ENCODE results near the gene TCTN1.
A peak's percentile ranks its signal among the peaks of the same experiment; 100 is the strongest.

The TCTN1 gene

DNA sequence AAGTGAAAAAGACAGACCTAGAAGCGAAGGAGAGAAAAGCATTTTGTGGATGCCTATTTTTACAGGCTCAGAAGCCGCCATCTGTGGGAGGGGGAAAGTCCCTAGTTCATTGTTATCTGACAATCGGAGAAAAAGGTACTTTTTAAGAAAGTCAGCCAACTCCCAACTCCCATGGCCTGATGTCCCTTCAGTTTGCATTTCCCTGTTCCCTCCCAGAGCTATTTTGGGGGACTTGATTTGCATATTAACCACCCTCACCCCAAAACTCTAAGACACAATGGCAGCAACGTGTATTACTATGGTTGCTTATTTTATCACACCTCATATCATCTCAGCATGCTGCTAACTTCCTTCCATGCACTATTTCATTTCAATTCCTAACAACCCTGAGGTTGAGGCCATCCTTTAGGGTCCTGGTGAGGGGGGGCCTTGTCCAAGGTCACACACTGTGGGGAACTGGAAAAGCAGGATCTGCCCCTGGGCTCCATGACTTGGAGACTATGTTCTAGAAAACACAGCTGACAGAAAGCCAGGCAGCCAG is 56.3 kb downstream of the TCTN1 start:
- Histone ChIP-seq H3K27ac (ENCODE audit: low read length) (no peak overlapping the region), H3K9me3 (ENCODE audit: insufficient read depth, low read depth, low read length) (no peaks in the 10 kb centered on the region), H3K36me3 (ENCODE audit: insufficient read depth, low read depth, low read length) (no peaks in the 10 kb centered on the region), H3K27me3 (ENCODE audit: insufficient read depth, low read length) (no peaks in the 10 kb centered on the region), H3K4me3 (ENCODE audit: low read length) (no peak overlapping the region), H3K4me1 (ENCODE audit: insufficient read depth, low read length) (no peaks in the 10 kb centered on the region; the same call in 1 of the 2 replicates), H3K9ac (ENCODE audit: low read depth, low read length) (no peak overlapping the region)

- Histone ChIP-seq H3K4me3 (ENCODE audit: low read length) (no peak overlapping the region), H3K9ac (ENCODE audit: low read depth, low read length) (no peak overlapping the region), H3K36me3 (ENCODE audit: insufficient read depth, low read depth, low read length) (no peaks in the 10 kb centered on the region), H3K27me3 (ENCODE audit: insufficient read depth, low read length) (no peaks in the 10 kb centered on the region), H3K9me3 (ENCODE audit: insufficient read depth, low read depth, low read length) (no peaks in the 10 kb centered on the region), H3K27ac (ENCODE audit: low read length) (no peak overlapping the region), H3K4me1 (ENCODE audit: insufficient read depth, low read length) (no peaks in the 10 kb centered on the region)
Measured at GRCh38 chr12:110676171-110676570, 62.2 kb downstream of the TCTN1 start.

DNA sequence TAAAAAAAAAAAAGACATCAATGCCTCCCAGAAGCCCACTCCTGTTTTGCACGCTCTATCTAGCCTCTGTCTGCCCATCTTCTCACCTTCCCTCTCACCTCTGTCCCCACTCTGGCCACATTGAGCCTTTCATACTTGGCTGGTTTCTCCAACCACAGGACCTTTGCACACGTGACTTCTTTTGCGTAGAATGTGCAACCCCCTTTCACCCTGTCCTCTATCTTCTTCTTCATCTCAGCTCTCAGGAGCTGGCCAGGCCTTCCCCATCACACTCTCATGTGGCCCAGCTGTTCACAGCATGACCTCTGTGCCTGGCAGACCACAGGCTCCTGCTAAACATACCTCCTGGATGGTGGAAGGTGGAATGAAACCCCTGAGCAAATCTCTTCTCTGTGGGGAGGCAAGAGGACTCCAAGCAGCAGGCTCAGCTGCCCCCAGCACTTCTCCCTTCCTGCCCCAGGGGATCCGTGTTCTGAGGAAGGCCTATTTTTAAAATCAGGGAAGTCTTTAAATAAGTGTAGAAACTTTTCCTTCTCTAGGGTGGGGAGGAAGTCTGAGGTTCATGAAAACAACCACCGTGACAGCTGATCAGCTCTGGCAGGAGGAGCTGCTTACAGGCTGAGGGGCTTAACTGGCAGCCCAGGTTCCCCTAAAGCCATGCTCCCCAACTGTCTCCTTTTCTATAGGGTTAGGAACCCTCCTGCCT is 63.4 kb downstream of the TCTN1 start:
- H3K9me3 ChIP-seq (ENCODE audit: insufficient read depth, low read depth, low read length) = no peaks in the 10 kb centered on the region
- H3K4me3 ChIP-seq (ENCODE audit: low read length) = no peak overlapping the region
- no peak overlapping the region for H3K9ac ChIP-seq (ENCODE audit: low read depth, low read length)
- H3K36me3 ChIP-seq (ENCODE audit: insufficient read depth, low read depth, low read length) = no peaks in the 10 kb centered on the region
- H3K27ac ChIP-seq (ENCODE audit: low read length) = no peak overlapping the region
- no peaks in the 10 kb centered on the region for H3K27me3 ChIP-seq (ENCODE audit: insufficient read depth, low read length)
- H3K4me1 ChIP-seq (ENCODE audit: insufficient read depth, low read length) = no peaks in the 10 kb centered on the region

DNA sequence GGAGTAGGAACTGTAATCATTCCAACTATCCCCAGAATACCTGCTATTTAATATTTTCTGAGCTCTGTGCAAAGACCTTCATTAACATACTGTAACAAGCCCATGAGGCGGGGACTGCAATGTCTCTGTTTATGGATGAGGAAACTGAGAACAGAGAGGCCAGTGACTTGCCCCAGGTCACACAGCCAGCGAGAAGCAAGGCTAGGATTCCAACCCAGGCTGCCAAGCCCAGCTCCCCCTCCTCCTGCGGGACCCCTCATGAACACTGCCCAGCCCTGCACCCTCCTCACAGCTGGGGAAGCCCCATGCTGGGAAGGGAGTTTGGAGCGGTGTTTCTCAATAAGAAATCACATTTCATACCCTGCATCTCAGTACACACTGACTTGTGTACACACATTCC is 64.1 kb downstream of the TCTN1 start:
- H3K27me3 ChIP-seq (ENCODE audit: insufficient read depth, low read length) = no peaks in the 10 kb centered on the region
- no peaks in the 10 kb centered on the region for H3K9me3 ChIP-seq (ENCODE audit: insufficient read depth, low read depth, low read length)
- no peak overlapping the region for H3K4me3 ChIP-seq (ENCODE audit: low read length)
- no peak overlapping the region for H3K27ac ChIP-seq (ENCODE audit: low read length)
- H3K4me1 ChIP-seq (ENCODE audit: insufficient read depth, low read length) = no peaks in the 10 kb centered on the region
- no peaks in the 10 kb centered on the region for H3K36me3 ChIP-seq (ENCODE audit: insufficient read depth, low read depth, low read length)
- no peak overlapping the region for H3K9ac ChIP-seq (ENCODE audit: low read depth, low read length)

- Histone ChIP-seq H3K27me3 (ENCODE audit: insufficient read depth, low read length) (no peaks in the 10 kb centered on the region), H3K9ac (ENCODE audit: low read depth, low read length) (no peak overlapping the region), H3K4me1 (ENCODE audit: insufficient read depth, low read length) (no peaks in the 10 kb centered on the region), H3K4me3 (ENCODE audit: low read length) (no peak overlapping the region), H3K36me3 (ENCODE audit: insufficient read depth, low read depth, low read length) (no peaks in the 10 kb centered on the region), H3K9me3 (ENCODE audit: insufficient read depth, low read depth, low read length) (no peaks in the 10 kb centered on the region), H3K27ac (ENCODE audit: low read length) (no peak overlapping the region)
Measured at GRCh38 chr12:110679201-110679600, 65.3 kb downstream of the TCTN1 start.

- Histone ChIP-seq H3K9ac (ENCODE audit: low read depth, low read length) (no peak overlapping the region), H3K4me3 (ENCODE audit: low read length) (no peak overlapping the region), H3K27me3 (ENCODE audit: insufficient read depth, low read length) (no peaks in the 10 kb centered on the region), H3K36me3 (ENCODE audit: insufficient read depth, low read depth, low read length) (no peaks in the 10 kb centered on the region), H3K9me3 (ENCODE audit: insufficient read depth, low read depth, low read length) (no peaks in the 10 kb centered on the region), H3K4me1 (ENCODE audit: insufficient read depth, low read length) (no peaks in the 10 kb centered on the region), H3K27ac (ENCODE audit: low read length) (no peak overlapping the region)
Measured at GRCh38 chr12:110680032-110680431, 66.1 kb downstream of the TCTN1 start.

- H3K27me3 ChIP-seq (ENCODE audit: insufficient read depth, low read length) = peaks cover 25% of the 10 kb centered on the region
- no peak overlapping the region for H3K27ac ChIP-seq (ENCODE audit: low read length)
- H3K9me3 ChIP-seq (ENCODE audit: insufficient read depth, low read depth, low read length) = no peaks in the 10 kb centered on the region
- no peak overlapping the region for H3K4me3 ChIP-seq (ENCODE audit: low read length)
- H3K9ac ChIP-seq (ENCODE audit: low read depth, low read length) = no peak overlapping the region
- no peaks in the 10 kb centered on the region for H3K36me3 ChIP-seq (ENCODE audit: insufficient read depth, low read depth, low read length)
- no peaks in the 10 kb centered on the region for H3K4me1 ChIP-seq (ENCODE audit: insufficient read depth, low read length)
Measured at GRCh38 chr12:110683888-110684287, 70.0 kb downstream of the TCTN1 start.

GRCh38 chr12:110684312-110684836 is 70.4 kb downstream of the TCTN1 start:
- Histone ChIP-seq H3K9me3 (ENCODE audit: insufficient read depth, low read depth, low read length) (no peaks in the 10 kb centered on the region), H3K27me3 (ENCODE audit: insufficient read depth, low read length) (peaks cover 25% of the 10 kb centered on the region), H3K27ac (ENCODE audit: low read length) (no peak overlapping the region), H3K4me3 (ENCODE audit: low read length) (no peak overlapping the region), H3K9ac (ENCODE audit: low read depth, low read length) (no peak overlapping the region), H3K4me1 (ENCODE audit: insufficient read depth, low read length) (no peaks in the 10 kb centered on the region; the same call in 1 of the 2 replicates), H3K36me3 (ENCODE audit: insufficient read depth, low read depth, low read length) (no peaks in the 10 kb centered on the region)

DNA sequence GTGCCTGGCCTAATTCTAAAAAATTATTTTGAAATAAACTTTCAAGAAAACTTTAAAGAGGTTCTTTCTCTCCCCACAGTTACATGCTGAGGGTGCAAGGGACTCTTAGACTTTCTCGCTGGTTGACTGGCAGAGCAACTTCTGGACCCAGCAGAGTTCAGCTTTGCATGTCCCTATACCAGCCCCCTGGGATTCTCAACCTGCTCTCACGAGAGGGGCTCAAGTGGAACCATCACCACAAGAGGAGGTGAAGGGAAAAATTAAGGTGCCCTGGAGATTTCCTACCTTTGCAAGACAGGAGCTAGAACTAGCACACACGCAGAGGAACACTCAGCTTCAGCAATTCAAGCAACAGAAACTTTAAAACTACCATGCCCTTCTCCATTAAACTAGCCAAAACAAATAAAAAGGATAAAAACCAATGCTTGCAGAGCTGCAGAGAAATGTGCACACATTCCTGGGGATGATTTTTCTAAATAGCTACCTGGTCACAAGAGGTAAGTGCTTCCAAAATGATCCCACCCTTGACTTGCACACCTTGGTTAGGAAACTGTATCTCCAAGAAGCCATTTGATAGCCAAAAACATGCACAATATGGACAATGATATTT is 72.5 kb downstream of the TCTN1 start:
- no peak overlapping the region for H3K27ac ChIP-seq (ENCODE audit: low read length)

GRCh38 chr12:110687396-110688169 is 73.7 kb downstream of the TCTN1 start:
- no peak overlapping the region for H3K9ac ChIP-seq (ENCODE audit: low read depth, low read length)

More for the DNA sequence above, 72.5 kb downstream of the TCTN1 start:
- Histone ChIP-seq H3K4me3 (ENCODE audit: low read length) (no peak overlapping the region), H3K9ac (ENCODE audit: low read depth, low read length) (no peak overlapping the region; the same call in 1 of the 2 replicates), H3K27me3 (ENCODE audit: insufficient read depth, low read length) (peaks cover 25% of the 10 kb centered on the region), H3K36me3 (ENCODE audit: insufficient read depth, low read depth, low read length) (no peaks in the 10 kb centered on the region), H3K4me1 (ENCODE audit: insufficient read depth, low read length) (peaks cover 4% of the 10 kb centered on the region; the same call in 1 of the 2 replicates), H3K9me3 (ENCODE audit: insufficient read depth, low read depth, low read length) (no peaks in the 10 kb centered on the region)

DNA sequence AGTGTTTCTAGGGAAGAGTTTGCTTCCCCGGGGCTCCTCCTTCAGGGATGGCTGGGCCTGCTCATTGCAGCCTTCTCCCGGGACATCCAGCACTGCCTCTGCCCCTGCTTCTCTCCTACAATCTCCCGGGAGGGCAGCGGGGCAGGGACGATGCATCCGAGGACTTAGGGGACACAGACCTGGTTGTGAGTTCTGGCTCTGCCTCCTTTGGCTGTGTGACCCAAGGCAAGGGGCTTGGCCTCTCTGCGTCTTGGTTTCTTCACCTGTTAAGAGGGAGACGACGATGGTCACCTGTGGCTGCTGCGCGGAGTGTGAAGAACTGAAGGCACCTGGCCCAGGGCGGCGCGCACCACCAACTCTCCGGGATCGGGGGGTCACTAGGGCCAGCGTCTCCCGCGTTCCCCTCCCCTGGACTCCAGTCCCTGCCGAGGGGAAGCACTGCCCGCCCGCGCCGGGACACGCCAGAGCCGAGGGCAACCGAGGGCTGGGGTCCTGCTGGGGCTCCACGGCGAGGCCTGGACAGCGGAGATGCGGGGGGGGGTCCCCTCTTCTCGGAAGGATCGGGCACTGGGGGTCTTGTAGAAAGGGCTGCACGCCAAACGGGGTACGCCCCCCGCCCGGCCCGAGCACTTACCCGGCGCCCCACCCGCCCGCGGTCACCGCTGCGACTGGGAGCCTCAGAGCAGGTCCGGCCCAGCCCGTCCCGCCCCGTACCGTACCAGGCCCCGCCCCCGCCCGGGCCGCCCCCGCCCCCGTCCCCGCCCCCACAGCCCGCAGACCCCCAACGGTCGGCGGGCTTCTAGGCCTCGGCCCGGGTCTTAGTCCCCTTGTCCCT is 74.7 kb downstream of the TCTN1 start, which contains the start of gene HVCN1:
Gene HVCN1, minus strand, starts transcription at position 670 of the 835 bp plus-strand sequence. CDS start 5,870 bp downstream, outside the sequence.
- H3K4me3 ChIP-seq (ENCODE audit: low read length) = peak within 1 kb of the TSS; percentile 76
- H3K4me1 ChIP-seq (ENCODE audit: insufficient read depth, low read length) = peaks cover 4% of the 10 kb centered on the region; the same call in 1 of the 2 replicates
- peak within 1 kb of the TSS; percentile 82; the same call in 1 of the 2 replicates for H3K9ac ChIP-seq (ENCODE audit: low read depth, low read length)
- peaks cover 25% of the 10 kb centered on the region for H3K27me3 ChIP-seq (ENCODE audit: insufficient read depth, low read length)
- no peaks in the 10 kb centered on the region for H3K9me3 ChIP-seq (ENCODE audit: insufficient read depth, low read depth, low read length)
- H3K36me3 ChIP-seq (ENCODE audit: insufficient read depth, low read depth, low read length) = no peaks in the 10 kb centered on the region
- peak within 1 kb of the TSS; percentile 14 for H3K27ac ChIP-seq (ENCODE audit: low read length)

More at GRCh38 chr12:110687396-110688169, 73.7 kb downstream of the TCTN1 start:
- H3K4me1 ChIP-seq (ENCODE audit: insufficient read depth, low read length) = peaks cover 4% of the 10 kb centered on the region; the same call in 1 of the 2 replicates
- peaks cover 25% of the 10 kb centered on the region for H3K27me3 ChIP-seq (ENCODE audit: insufficient read depth, low read length)
- H3K4me3 ChIP-seq (ENCODE audit: low read length) = no peak overlapping the region
- no peaks in the 10 kb centered on the region for H3K36me3 ChIP-seq (ENCODE audit: insufficient read depth, low read depth, low read length)
- H3K27ac ChIP-seq (ENCODE audit: low read length) = no peak overlapping the region
- H3K9me3 ChIP-seq (ENCODE audit: insufficient read depth, low read depth, low read length) = no peaks in the 10 kb centered on the region
